ENCODE measurements around the gene ARMC2. TPM values are rescaled to one million over a fixed set of nuclear protein-coding genes. Genes with fewer than 3 reads are reported as not detected.

ARMC2 gene
- polyA plus RNA-seq, 2 of the 4 experiments (the other 2 are of a cell fraction): 2.1 to 4.9 TPM

- TF ChIP-seq CTCF (IDR thresholded peaks at IDR 0.05): no peak
Observed at GRCh38 chr6:108944707-108945680, 96.8 kb downstream of the ARMC2 start (continued).

- FAIRE-seq (no peak), ATAC-seq (no peak), DNase-seq (ENCODE audit: low read depth in 1 of 2, low spot score in 1 of 2) (no peak)
- WGBS (ENCODE audit: missing lambda C conversion rate): 80% methylated on average over 8 of the region's 10 CpGs
- TF ChIP-seq FOSL2 (IDR thresholded peaks at IDR 0.05) (no peak), FOSL2 (CRISPR knock-in tag; IDR thresholded peaks at IDR 0.05) (no peak), HEYL (CRISPR knock-in tag; IDR thresholded peaks at IDR 0.05) (no peak), ELK1 (IDR thresholded peaks at IDR 0.05; ENCODE audit: low read depth, low read length) (no peak), ZC3H11A (IDR thresholded peaks at IDR 0.05) (no peak), GATA3 (IDR thresholded peaks at IDR 0.05; ENCODE audit: borderline replicate concordance) (no peak), TFCP2L1 (CRISPR knock-in tag; IDR thresholded peaks at IDR 0.05) (no peak), RNF2 (IDR thresholded peaks at IDR 0.05; ENCODE audit: borderline replicate concordance, low read depth) (no peak), EP300 (IDR thresholded peaks at IDR 0.05) (no peak), HDAC2 (IDR thresholded peaks at IDR 0.05) (no peak), PBX3 (IDR thresholded peaks at IDR 0.05) (no peak), NR3C1 (IDR thresholded peaks at IDR 0.05) (no peak), HOXB5 (CRISPR knock-in tag; IDR thresholded peaks at IDR 0.05) (no peak), REST (IDR thresholded peaks at IDR 0.05) (no peak), ZFP36 (IDR thresholded peaks at IDR 0.05; ENCODE audit: borderline replicate concordance, partially characterized antibody) (no peak), CTCF (IDR thresholded peaks at IDR 0.05) (no peak), CEBPB (IDR thresholded peaks at IDR 0.05) (no peak), BHLHE40 (IDR thresholded peaks at IDR 0.05; ENCODE audit: low read depth, low read length) (no peak), MYC (IDR thresholded peaks at IDR 0.05; ENCODE audit: borderline replicate concordance, low read length) (no peak)
- H3K4me2 ChIP-seq: no peak overlapping the region
- CTCF ChIA-PET: no interaction called here
- no peak overlapping the region for H3K4me3 ChIP-seq
- no peak overlapping the region for H3K27ac ChIP-seq
- no peaks in the 10 kb centered on the region for H3K9me3 ChIP-seq
- H3K4me1 ChIP-seq: no peaks in the 10 kb centered on the region
- POLR2A ChIA-PET: no interaction called here
Observed at GRCh38 chr6:108945681-108946159, 97.5 kb downstream of the ARMC2 start.
